Upper lobe of left lung (tissue), 4 donors: ENCODE data around the gene SUPT6H.

Source experiments
- EP300 ChIP-seq, 4 donors: sonication (generic); formaldehyde crosslinking; IDR thresholded peaks; one replicate each; pipeline ENCODE4 v1.5.1; 2017; ENCODE audit warnings: antibody characterized with exemption in 4 of 4, control low read depth in 2 of 4
- TF ChIP-seq, protein P1 (sequence below), 6 experiments: fragments of 450-650 bp in 4 of 6; fragments of 200-600 bp in 2 of 6; sonication (generic) in 2 of 6; IDR thresholded peaks; one replicate each; pipeline ENCODE4 v1.5.1; 2016 to 2019; ENCODE audit warnings: antibody characterized with exemption in 6 of 6

DNA sequence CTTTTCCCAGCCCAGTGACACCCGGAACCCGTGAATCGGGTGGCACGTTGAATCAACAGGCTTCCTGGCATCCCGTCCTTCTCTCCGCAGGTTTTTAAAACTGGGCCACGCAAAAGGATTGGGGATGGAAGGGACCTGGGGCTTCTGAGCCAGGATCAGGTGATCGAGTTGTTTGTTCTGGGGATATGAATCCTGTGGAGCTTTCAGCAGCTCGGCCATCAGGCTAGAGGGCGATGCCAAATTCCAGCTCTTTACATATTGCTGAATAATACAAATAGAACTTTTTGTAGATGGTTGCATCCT is 473 bp downstream of the SUPT6H start:
- TF ChIP-seq, protein P1, sequence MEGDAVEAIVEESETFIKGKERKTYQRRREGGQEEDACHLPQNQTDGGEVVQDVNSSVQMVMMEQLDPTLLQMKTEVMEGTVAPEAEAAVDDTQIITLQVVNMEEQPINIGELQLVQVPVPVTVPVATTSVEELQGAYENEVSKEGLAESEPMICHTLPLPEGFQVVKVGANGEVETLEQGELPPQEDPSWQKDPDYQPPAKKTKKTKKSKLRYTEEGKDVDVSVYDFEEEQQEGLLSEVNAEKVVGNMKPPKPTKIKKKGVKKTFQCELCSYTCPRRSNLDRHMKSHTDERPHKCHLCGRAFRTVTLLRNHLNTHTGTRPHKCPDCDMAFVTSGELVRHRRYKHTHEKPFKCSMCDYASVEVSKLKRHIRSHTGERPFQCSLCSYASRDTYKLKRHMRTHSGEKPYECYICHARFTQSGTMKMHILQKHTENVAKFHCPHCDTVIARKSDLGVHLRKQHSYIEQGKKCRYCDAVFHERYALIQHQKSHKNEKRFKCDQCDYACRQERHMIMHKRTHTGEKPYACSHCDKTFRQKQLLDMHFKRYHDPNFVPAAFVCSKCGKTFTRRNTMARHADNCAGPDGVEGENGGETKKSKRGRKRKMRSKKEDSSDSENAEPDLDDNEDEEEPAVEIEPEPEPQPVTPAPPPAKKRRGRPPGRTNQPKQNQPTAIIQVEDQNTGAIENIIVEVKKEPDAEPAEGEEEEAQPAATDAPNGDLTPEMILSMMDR (IDR thresholded peaks at IDR 0.05), result no peak
- no peak for TF ChIP-seq EP300 (IDR thresholded peaks at IDR 0.05)
